OCI-LY3 (cell line): ENCODE results near the gene CHST14.
"Not testable (repeated sequence)": the region's sequence is repeated elsewhere in the genome, so short reads cannot be mapped to it uniquely, and the experiment has no call there.

Experiments used
- H2AFZ ChIP-seq: fragments of 200-600, 300-600 bp; shearing (Covaris generic); 2 replicates; pipeline ENCODE4 v1.6.0; 2014; ENCODE audit warnings: antibody characterized with exemption, low read depth, low read length
- H3K27ac ChIP-seq: fragments of 200-600, 300-600 bp; sonication (generic); 2 replicates; pipeline ENCODE4 v1.5.1; 2014; ENCODE audit warnings: mild to moderate bottlenecking, low read length, moderate library complexity, mixed read lengths
- H3K27me3 ChIP-seq: fragments of 200-600, 300-600 bp; sonication (generic); 2 replicates; pipeline ENCODE4 v1.6.1; 2014; ENCODE audit warnings: low read depth, low read length, mixed read lengths
- H3K36me3 ChIP-seq: fragments of 200-600, 300-600 bp; sonication (generic); replicated peaks from 2 replicates; pipeline ENCODE3; 2014; ENCODE audit warnings: low read depth, low read length, mixed read lengths
- H3K4me1 ChIP-seq: fragments of 300-600, 200-600 bp; sonication (generic); 2 replicates; pipeline ENCODE4 v1.6.1; 2014; ENCODE audit warnings: low read length, mixed read lengths
- H3K4me2 ChIP-seq: fragments of 200-600, 300-600 bp; sonication (generic); 2 replicates; pipeline ENCODE4 v1.6.1; 2014; ENCODE audit warnings: low read length, mixed read lengths
- H3K4me3 ChIP-seq: fragments of 300-600, 200-600 bp; sonication (generic); 2 replicates; pipeline ENCODE4 v1.5.1; 2014; ENCODE audit warnings: antibody characterized with exemption, mild to moderate bottlenecking, low read length, moderate library complexity
- H3K79me2 ChIP-seq: fragments of 300-600, 200-600 bp; shearing (Covaris generic); 2 replicates; pipeline ENCODE4 v1.6.1; 2014; ENCODE audit warnings: mild to moderate bottlenecking, low read length, mixed read lengths
- H3K9ac ChIP-seq: fragments of 300-600, 200-600 bp; shearing (Covaris generic); 2 replicates; pipeline ENCODE4 v1.6.0; 2014; ENCODE audit warnings: mild to moderate bottlenecking, low read length, moderate library complexity
- H3K9me3 ChIP-seq: fragments of 200-600, 300-600 bp; shearing (Covaris generic); 2 replicates; pipeline ENCODE4 v1.6.1; 2014; ENCODE audit warnings: low read length, mixed read lengths; ENCODE audit not compliant: insufficient read depth
- H4K20me1 ChIP-seq: fragments of 200-600, 300-600 bp; sonication (generic); 2 replicates; pipeline ENCODE4 v1.6.1; 2016; ENCODE audit warnings: low read length, mixed read lengths; ENCODE audit not compliant: insufficient read depth
- EZH2phosphoT487 ChIP-seq: fragments of 200-600 bp; shearing (Covaris generic); IDR thresholded peaks from 2 replicates; pipeline ENCODE4 v1.6.1; 2018; ENCODE audit warnings: antibody characterized with exemption, mixed run types, low read depth
- TF ChIP-seq, protein P1 (sequence below): fragments of 200-600, 300-600 bp; sonication (generic); IDR thresholded peaks from 2 replicates; pipeline ENCODE4 v1.5.1; 2014; ENCODE audit warnings: antibody characterized with exemption, low read length, low read depth

The CHST14 gene

DNA sequence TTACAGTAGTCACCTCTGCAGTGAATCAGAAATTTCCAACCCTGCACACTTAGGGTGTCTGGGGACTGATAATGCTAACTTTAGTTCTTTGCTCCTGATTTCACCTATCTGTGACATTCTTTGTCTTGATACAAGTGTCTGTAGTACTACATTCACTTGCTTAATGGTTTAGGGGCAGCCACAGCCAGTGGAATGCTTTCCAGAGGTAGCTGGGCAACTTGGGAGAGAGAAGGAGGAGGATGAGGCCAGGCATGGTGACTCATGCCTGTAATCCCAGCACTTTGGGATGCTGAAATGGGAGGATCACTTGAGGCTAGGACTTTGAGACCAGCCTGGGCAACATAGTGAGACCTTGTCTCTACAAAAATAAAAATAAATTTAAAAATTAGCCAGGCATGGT lies 21.5 kb upstream of the CHST14 start:
- Histone ChIP-seq H3K9ac (no peak overlapping the region), H3K36me3 (no peaks in the 10 kb centered on the region), H3K9me3 (no peaks in the 10 kb centered on the region), H3K27ac (no peak overlapping the region), H2AFZ (no peak overlapping the region), H3K27me3 (no peaks in the 10 kb centered on the region), H3K4me3 (no peak overlapping the region), H3K79me2 (peaks cover 75% of the 10 kb centered on the region), H4K20me1 (peaks cover 53% of the 10 kb centered on the region), H3K4me1 (no peaks in the 10 kb centered on the region), H3K4me2 (no peak overlapping the region)
- no peak for TF ChIP-seq EZH2phosphoT487
- TF ChIP-seq, protein P1, sequence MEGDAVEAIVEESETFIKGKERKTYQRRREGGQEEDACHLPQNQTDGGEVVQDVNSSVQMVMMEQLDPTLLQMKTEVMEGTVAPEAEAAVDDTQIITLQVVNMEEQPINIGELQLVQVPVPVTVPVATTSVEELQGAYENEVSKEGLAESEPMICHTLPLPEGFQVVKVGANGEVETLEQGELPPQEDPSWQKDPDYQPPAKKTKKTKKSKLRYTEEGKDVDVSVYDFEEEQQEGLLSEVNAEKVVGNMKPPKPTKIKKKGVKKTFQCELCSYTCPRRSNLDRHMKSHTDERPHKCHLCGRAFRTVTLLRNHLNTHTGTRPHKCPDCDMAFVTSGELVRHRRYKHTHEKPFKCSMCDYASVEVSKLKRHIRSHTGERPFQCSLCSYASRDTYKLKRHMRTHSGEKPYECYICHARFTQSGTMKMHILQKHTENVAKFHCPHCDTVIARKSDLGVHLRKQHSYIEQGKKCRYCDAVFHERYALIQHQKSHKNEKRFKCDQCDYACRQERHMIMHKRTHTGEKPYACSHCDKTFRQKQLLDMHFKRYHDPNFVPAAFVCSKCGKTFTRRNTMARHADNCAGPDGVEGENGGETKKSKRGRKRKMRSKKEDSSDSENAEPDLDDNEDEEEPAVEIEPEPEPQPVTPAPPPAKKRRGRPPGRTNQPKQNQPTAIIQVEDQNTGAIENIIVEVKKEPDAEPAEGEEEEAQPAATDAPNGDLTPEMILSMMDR, result no peak

DNA sequence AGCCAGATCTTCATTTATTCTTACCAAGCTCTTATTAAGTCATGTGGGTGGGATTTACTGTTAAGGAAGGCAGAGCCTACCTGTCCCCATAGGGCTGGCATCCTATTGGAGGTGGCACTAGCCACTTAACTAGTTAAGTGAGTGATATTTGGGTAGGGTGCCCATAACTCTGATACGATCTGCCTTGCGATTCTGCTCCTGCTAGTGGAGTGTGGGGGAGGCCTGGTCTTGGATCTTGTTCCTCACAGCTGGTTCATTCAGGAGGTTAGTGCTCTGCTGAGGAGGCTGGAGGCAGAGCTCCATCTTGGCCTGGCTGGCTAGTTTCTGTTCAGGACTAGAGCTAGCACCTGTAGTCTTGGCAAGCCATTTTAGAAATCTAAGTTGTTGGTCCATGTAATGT lies 20.7 kb upstream of the CHST14 start:
- H3K27ac ChIP-seq, result no peak overlapping the region
- no peak overlapping the region for H3K4me2 ChIP-seq
- H3K79me2 ChIP-seq, result peaks cover 70% of the 10 kb centered on the region
- no peak overlapping the region for H2AFZ ChIP-seq
- no peak overlapping the region for H3K9ac ChIP-seq
- H3K36me3 ChIP-seq, result no peaks in the 10 kb centered on the region
- TF ChIP-seq EZH2phosphoT487, result no peak
- TF ChIP-seq, protein P1, result no peak
- H3K4me3 ChIP-seq, result no peak overlapping the region
- H4K20me1 ChIP-seq, result peaks cover 49% of the 10 kb centered on the region
- no peaks in the 10 kb centered on the region for H3K27me3 ChIP-seq
- no peaks in the 10 kb centered on the region for H3K4me1 ChIP-seq
- no peaks in the 10 kb centered on the region for H3K9me3 ChIP-seq

DNA sequence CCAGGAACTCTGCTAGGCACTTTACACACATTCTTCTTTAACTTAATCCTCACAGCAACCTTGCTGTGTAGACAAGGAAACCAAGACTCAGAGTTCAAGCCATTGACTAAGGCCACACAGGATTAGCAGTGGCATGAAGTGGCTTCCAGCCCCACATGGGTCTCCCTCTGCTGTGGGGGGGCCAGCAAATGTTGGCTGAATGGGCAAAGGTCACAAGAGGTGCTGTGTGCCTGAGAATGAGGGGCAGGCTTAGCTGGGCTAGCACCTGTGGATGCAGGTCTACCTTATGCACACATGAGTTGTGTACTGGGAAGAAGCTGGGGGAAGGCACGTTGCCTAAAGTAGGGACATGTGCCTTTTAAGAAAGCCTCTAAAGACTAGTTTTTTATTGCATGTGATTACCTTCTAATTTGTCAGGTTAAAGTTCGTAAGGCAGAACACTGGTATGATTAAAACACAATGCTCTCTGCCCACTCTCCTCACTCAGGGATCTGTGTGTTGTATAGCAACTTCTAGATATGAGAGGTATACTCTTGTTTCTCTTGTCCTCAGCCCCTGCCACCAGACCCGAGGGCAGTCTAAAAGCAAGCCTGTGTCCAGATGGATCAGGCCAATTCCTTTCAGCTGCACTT lies 19.1 kb upstream of the CHST14 start:
- Histone ChIP-seq H3K9me3 (no peaks in the 10 kb centered on the region), H3K9ac (no peak overlapping the region), H3K4me2 (no peak overlapping the region), H3K79me2 (peaks cover 70% of the 10 kb centered on the region), H3K27me3 (no peaks in the 10 kb centered on the region), H3K4me3 (no peak overlapping the region), H4K20me1 (peaks cover 50% of the 10 kb centered on the region), H2AFZ (no peak overlapping the region), H3K27ac (no peak overlapping the region), H3K36me3 (no peaks in the 10 kb centered on the region), H3K4me1 (peaks cover 3% of the 10 kb centered on the region; the same call in 1 of the 2 replicates)
- TF ChIP-seq, protein P1, result no peak
- no peak for TF ChIP-seq EZH2phosphoT487

DNA sequence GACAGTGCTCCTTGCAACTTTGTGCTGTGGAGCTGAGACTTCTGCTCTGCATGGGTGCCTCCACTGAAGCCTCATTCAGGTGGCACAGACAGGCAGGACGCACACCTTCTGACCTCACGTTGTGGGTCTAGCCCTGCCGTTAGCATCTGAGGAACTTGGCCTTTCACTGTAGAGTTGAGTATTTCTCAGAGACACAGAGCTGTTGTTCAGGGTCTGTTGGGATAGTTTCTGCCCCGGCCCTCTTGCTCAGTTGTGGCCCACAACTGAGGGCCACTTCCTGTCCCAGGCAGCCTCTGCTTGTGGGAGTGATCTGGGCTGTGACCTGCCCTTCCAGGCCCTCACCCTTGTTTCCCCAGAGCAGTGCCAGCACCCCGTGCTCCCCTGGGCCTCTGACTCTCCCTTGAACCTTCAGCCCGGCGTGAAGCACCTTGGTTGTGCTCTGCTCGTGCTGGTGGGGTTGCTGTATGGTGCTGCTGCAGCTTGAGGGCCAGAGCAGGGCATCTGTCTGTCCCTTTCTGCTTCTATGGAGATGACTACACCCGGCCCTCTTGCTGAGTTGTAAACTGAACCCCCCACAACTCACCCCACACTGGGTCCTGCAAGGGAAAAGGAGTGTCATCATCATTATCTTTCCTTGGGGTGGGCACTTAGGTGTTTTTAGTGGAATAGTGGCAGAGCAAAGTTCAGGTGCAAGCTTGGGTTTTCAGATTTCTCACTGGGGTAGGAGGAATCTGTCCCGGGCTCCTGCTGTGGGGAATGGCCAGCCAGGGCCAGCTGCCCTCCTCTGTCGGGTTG lies 18.3 kb upstream of the CHST14 start:
- no peaks in the 10 kb centered on the region for H3K9me3 ChIP-seq
- H2AFZ ChIP-seq, result no peak overlapping the region
- H3K36me3 ChIP-seq, result no peaks in the 10 kb centered on the region
- H3K27me3 ChIP-seq, result no peaks in the 10 kb centered on the region
- no peak overlapping the region for H3K27ac ChIP-seq
- peaks cover 3% of the 10 kb centered on the region; the same call in 1 of the 2 replicates for H3K4me1 ChIP-seq
- peaks cover 53% of the 10 kb centered on the region for H4K20me1 ChIP-seq
- H3K4me2 ChIP-seq, result no peak overlapping the region
- no peak for TF ChIP-seq EZH2phosphoT487
- TF ChIP-seq, protein P1, result no peak
- no peak overlapping the region for H3K4me3 ChIP-seq
- H3K79me2 ChIP-seq, result peaks cover 69% of the 10 kb centered on the region
- H3K9ac ChIP-seq, result no peak overlapping the region

DNA sequence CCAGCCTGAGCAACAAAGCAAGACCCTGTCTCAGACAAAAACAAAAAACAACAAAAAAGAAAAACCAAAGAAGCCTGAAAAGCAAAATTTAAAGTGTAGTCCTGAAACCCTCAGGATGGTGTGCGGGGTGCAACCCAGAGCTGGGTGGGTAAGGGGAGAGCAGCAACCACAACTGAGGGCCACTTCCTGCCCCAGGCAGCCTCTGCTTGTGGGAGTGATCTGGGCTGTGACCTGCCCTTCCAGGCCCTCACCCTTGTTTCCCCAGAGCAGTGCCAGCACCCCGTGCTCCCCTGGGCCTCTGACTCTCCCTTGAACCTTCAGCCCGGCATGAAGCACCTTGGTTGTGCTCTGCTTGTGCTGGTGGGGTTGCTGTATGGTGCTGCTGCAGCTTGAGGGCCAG lies 16.8 kb upstream of the CHST14 start:
- not testable (repeated sequence) for H3K9me3 ChIP-seq, H3K27me3 ChIP-seq, H3K4me3 ChIP-seq, H3K27ac ChIP-seq, H2AFZ ChIP-seq, H3K4me2 ChIP-seq, H3K9ac ChIP-seq, H3K4me1 ChIP-seq, H3K36me3 ChIP-seq
- Histone ChIP-seq H4K20me1 (peaks cover 53% of the 10 kb centered on the region), H3K79me2 (peaks cover 59% of the 10 kb centered on the region)
